Mesodermal cell (in vitro differentiated cells): Measurements from ENCODE around the gene INTS6. TPM values are rescaled to one million over a fixed set of nuclear protein-coding genes. Genes with fewer than 3 reads are reported as not detected.

ENCODE experiments used
- H3K27ac ChIP-seq: 2 replicates; pipeline ENCODE4 v1.7.0; 2013; ENCODE audit warnings: mild to moderate bottlenecking, low read depth, low read length, moderate library complexity; ENCODE audit not compliant: severe bottlenecking
- H3K36me3 ChIP-seq: 2 replicates; pipeline ENCODE4 v1.7.1; 2013; ENCODE audit warnings: mild to moderate bottlenecking, low read length, moderate library complexity; ENCODE audit not compliant: control insufficient read depth, insufficient read depth
- H3K4me1 ChIP-seq: one replicate; pipeline ENCODE4 v1.7.1; 2013; ENCODE audit warnings: mild to moderate bottlenecking, low read length; ENCODE audit not compliant: insufficient read depth, control insufficient read depth, poor library complexity, severe bottlenecking
- H3K4me3 ChIP-seq: 2 replicates; pipeline ENCODE4 v1.7.0; 2013; ENCODE audit warnings: low read length, control low read depth, mild to moderate bottlenecking; ENCODE audit not compliant: insufficient read depth, poor library complexity, severe bottlenecking; ENCODE audit errors: extremely low read depth
- H3K9me3 ChIP-seq: 2 replicates; pipeline ENCODE4 v1.7.1; 2013; ENCODE audit warnings: mild to moderate bottlenecking, low read length, moderate library complexity; ENCODE audit not compliant: control insufficient read depth
- WGBS, 2 experiments: methylation state at CpG; one replicate each; pipeline ENCODE4 v1.1.5; 2013; ENCODE audit warnings: missing lambda C conversion rate in 2 of 2; ENCODE audit not compliant: insufficient coverage in 2 of 2; 5-methylcytosine and 5-hydroxymethylcytosine counted together
- polyA plus RNA-seq, 2 experiments: library from polyadenylated mRNA; stranded (reverse); fragments of 50-300 nt; gene quantifications; one replicate each; pipeline ENCODE4 v1.2.3, GENCODE V29; 2013

Gene INTS6
- polyA plus RNA-seq (2013, experiment 1 of 2) = 27.2 TPM
- polyA plus RNA-seq (2013, experiment 2 of 2) = 31.9 TPM

GRCh38 chr13:51452361-51453206 is at the start of gene INTS6:
INTS6 (minus strand) TSS chr13:51453036; CDS start chr13:51452525, 511 bp downstream.
- Histone ChIP-seq H3K27ac (peak within 1 kb of the TSS; percentile 97), H3K4me1 (no peaks in the 10 kb centered on the region), H3K9me3 (peaks cover 12% of the 10 kb centered on the region), H3K36me3 (peaks cover 45% of the 10 kb centered on the region), H3K4me3 (peak within 1 kb of the TSS; percentile 86)
- 0% methylated on average over 34 of the region's 69 CpGs for WGBS, 2 experiments

DNA sequence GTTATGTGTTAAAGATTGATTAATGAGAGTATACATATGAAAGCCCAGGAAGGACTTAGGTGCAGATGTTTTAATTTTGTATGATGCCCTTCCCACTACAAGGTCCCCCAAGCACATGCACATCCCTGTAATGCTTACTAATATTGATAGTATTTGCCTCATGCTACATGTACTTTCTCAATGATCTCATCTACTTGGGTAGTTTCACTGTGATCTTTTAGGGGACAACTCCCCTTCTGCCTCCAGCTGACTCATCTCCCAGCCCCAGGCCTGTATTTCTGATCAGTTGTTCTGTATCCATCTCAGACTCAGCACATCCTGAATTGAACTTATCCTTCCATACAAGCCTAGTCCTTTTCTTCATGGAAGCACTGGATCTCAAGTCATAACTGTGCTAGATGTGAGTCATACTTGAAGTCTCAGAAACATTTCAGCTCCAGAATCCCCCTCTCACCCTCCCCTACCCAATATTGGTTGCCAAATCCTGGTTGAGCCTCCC is 49.4 kb upstream of the INTS6 start:
- Histone ChIP-seq H3K4me1 (peaks cover 8% of the 10 kb centered on the region), H3K36me3 (no peaks in the 10 kb centered on the region), H3K4me3 (no peak overlapping the region), H3K9me3 (no peaks in the 10 kb centered on the region), H3K27ac (no peak overlapping the region)

GRCh38 chr13:51501592-51502152 is 48.8 kb upstream of the INTS6 start:
- no peak overlapping the region for H3K27ac ChIP-seq
- H3K4me1 ChIP-seq = peaks cover 8% of the 10 kb centered on the region
- no peaks in the 10 kb centered on the region for H3K36me3 ChIP-seq
- no CpG with 5 or more reads among the region's 1 CpG for WGBS, 2 experiments
- no peaks in the 10 kb centered on the region for H3K9me3 ChIP-seq
- no peak overlapping the region for H3K4me3 ChIP-seq

DNA sequence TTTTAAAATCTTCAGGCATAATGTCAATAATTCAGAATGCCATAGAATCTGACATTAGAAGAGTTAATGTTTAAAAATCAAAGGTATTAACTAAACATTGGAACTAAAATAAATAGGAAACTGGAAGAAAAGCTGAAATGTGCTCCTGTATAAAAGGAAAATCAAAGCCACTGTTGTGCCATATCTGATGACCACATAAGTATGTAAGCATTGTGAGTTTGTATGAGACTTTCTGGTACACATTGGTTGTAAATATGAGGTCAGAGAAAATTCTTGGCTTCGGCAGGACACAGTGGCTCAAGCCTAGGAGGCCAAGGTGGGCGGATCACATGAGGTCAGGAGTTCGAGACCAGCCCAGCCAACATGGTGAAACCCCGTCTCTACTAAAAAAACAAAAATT is 48.3 kb upstream of the INTS6 start:
- no peak overlapping the region for H3K27ac ChIP-seq
- no peak overlapping the region for H3K4me3 ChIP-seq
- peaks cover 8% of the 10 kb centered on the region for H3K4me1 ChIP-seq
- no peaks in the 10 kb centered on the region for H3K36me3 ChIP-seq
- H3K9me3 ChIP-seq = no peaks in the 10 kb centered on the region
- WGBS, 2 experiments = 90 to 95% methylated on average over 4 of the region's 4 CpGs

DNA sequence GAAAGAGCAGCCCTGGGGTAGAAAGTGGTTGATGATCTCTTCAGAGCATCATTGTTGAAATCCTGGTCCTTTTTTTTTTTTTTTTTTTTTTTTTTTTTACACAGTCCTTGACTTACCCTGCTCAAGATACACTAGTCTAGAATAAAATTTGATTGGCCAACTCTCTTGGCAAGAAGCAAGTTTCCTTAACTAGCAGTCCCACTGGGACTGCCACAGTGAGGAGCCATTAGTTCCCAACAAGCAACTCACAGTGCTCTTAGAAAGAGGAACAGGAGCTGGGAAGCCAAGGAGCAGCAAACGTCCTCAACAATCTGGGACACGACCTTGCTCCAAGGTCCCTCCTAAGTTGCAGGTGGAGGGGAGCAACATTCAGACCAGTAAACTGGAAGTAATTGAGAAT is 47.9 kb upstream of the INTS6 start:
- WGBS, 2 experiments = 71 to 80% methylated on average over 1 to 2 of the region's 2 CpGs
- H3K27ac ChIP-seq = no peak overlapping the region
- H3K4me3 ChIP-seq = no peak overlapping the region
- H3K36me3 ChIP-seq = no peaks in the 10 kb centered on the region
- peaks cover 8% of the 10 kb centered on the region for H3K4me1 ChIP-seq
- no peaks in the 10 kb centered on the region for H3K9me3 ChIP-seq

GRCh38 chr13:51499841-51500240 is 47.0 kb upstream of the INTS6 start:
- Histone ChIP-seq H3K9me3 (no peaks in the 10 kb centered on the region), H3K36me3 (no peaks in the 10 kb centered on the region), H3K4me1 (peaks cover 8% of the 10 kb centered on the region), H3K4me3 (no peak overlapping the region), H3K27ac (no peak overlapping the region)
- WGBS, 2 experiments = 80 to 85% methylated on average over 1 to 2 of the region's 4 CpGs

DNA sequence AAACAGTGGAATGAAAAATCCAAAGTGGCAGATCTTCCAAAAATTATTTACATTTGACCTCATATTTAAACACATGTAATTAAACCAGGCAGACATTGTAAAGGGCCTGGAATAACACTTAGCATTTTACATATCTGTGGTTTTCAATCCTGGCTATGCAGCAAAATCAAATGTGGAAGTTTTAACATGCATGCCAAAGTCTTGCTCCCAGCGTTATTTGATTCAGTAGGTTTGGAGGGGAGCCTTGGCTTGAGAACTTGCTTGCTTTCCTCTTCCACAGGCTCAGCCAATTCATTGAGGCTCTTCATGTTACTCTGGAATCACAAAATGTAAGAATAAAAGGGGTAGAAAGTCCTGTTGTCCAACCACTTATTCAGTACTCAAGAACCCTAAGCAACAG is 42.5 kb upstream of the INTS6 start:
- no CpG with 5 or more reads among the region's 1 CpG for WGBS, 2 experiments

DNA sequence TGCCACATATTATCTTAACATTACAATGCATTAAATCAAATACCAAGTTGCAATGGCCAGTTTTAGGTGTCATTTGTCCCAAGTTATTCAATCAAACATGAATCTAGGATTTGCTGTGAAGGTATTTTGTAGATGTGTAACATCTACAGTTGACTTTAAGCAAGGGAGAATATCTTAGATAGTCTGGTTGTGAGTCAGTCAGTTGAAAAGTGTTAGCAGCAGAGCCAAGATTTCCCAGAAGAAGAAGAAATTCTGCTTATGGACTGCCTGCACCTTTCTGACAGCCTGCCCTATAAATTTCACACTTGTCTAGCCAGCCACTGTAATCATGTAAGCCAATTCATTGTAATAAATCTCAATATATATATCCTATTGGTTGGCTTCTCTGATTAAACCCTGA is 41.3 kb upstream of the INTS6 start:
- no peaks in the 10 kb centered on the region for H3K4me1 ChIP-seq
- H3K4me3 ChIP-seq = no peak overlapping the region
- H3K36me3 ChIP-seq = no peaks in the 10 kb centered on the region
- no peak overlapping the region for H3K27ac ChIP-seq
- H3K9me3 ChIP-seq = no peaks in the 10 kb centered on the region

More for the DNA sequence above, 42.5 kb upstream of the INTS6 start:
- no peaks in the 10 kb centered on the region for H3K4me1 ChIP-seq
- no peak overlapping the region for H3K4me3 ChIP-seq
- no peaks in the 10 kb centered on the region for H3K36me3 ChIP-seq
- no peaks in the 10 kb centered on the region for H3K9me3 ChIP-seq
- H3K27ac ChIP-seq = no peak overlapping the region

GRCh38 chr13:51488212-51488611 is 35.4 kb upstream of the INTS6 start:
- Histone ChIP-seq H3K36me3 (no peaks in the 10 kb centered on the region), H3K9me3 (no peaks in the 10 kb centered on the region), H3K27ac (no peak overlapping the region), H3K4me1 (no peaks in the 10 kb centered on the region), H3K4me3 (no peak overlapping the region)
- 85% methylated on average over 2 of the region's 2 CpGs; no CpG with 5 or more reads in 1 of the 2 experiments for WGBS, 2 experiments

GRCh38 chr13:51481656-51482055 is 28.8 kb upstream of the INTS6 start:
- no peak overlapping the region for H3K4me3 ChIP-seq
- no peaks in the 10 kb centered on the region for H3K4me1 ChIP-seq
- no CpG with 5 or more reads among the region's 1 CpG for WGBS, 2 experiments
- H3K36me3 ChIP-seq = no peaks in the 10 kb centered on the region
- H3K27ac ChIP-seq = no peak overlapping the region
- no peaks in the 10 kb centered on the region for H3K9me3 ChIP-seq

DNA sequence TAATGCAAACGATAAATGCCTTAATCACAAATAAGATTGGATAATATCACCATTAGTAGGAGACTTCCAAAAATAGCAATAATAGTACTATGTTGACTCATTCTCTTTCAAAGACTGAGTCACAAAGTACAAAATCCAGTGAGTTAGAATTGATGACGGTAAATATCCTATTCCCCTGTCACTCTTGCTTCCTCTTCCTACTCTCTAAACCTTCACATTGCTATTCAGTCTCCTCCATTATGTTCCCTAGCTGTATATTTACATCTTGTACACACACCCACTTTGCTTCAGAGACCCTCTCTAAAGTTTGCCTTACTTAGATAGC is 26.3 kb upstream of the INTS6 start:
- Histone ChIP-seq H3K9me3 (no peaks in the 10 kb centered on the region), H3K27ac (no peak overlapping the region), H3K4me3 (no peak overlapping the region), H3K4me1 (no peaks in the 10 kb centered on the region), H3K36me3 (no peaks in the 10 kb centered on the region)
- WGBS, 2 experiments = 56% methylated on average over 1 of the region's 2 CpGs; no CpG with 5 or more reads in 1 of the 2 experiments
